AG09309 (cell line): ENCODE results near the gene CACNG6.

Experiments
- DNase-seq: peaks from one replicate; pipeline ENCODE4 v3.0.0-alpha.2; 2010; ENCODE audit warnings: low read depth
- H3K4me3 ChIP-seq: 2 replicates; pipeline ENCODE4 v1.5.1; 2011; ENCODE audit warnings: mild to moderate bottlenecking, low read depth, low read length, moderate library complexity; ENCODE audit not compliant: control insufficient read depth
- CTCF ChIP-seq: IDR thresholded peaks from 2 replicates; pipeline ENCODE4 v1.5.1; 2011; ENCODE audit warnings: mild to moderate bottlenecking, low read depth, low read length, inconsistent platforms; ENCODE audit not compliant: insufficient read depth, control insufficient read depth; ENCODE audit errors: missing control alignments

CACNG6 gene

GRCh38 chr19:54011507-54012211 is 20.2 kb downstream of the CACNG6 start:
- TF ChIP-seq CTCF: no peak
- H3K4me3 ChIP-seq: no peak overlapping the region
- no peak for DNase-seq

- DNase-seq: no peak
- TF ChIP-seq CTCF: no peak
- H3K4me3 ChIP-seq: no peak overlapping the region
These were observed 22.4 kb downstream of the CACNG6 start for GRCh38 chr19:54013866-54014265.

GRCh38 chr19:54014920-54015560 is 23.6 kb downstream of the CACNG6 start:
- no peak overlapping the region for H3K4me3 ChIP-seq
- DNase-seq: no peak
- no peak for TF ChIP-seq CTCF

- no peak for TF ChIP-seq CTCF
- DNase-seq: no peak
- H3K4me3 ChIP-seq: no peak overlapping the region
These were observed 25.8 kb downstream of the CACNG6 start for GRCh38 chr19:54017261-54017660.

GRCh38 chr19:54021363-54021762 is 29.9 kb downstream of the CACNG6 start:
- no peak for DNase-seq
- no peak overlapping the region for H3K4me3 ChIP-seq
- no peak for TF ChIP-seq CTCF

GRCh38 chr19:54021932-54022331 is 30.5 kb downstream of the CACNG6 start:
- no peak for TF ChIP-seq CTCF
- no peak for DNase-seq

More at GRCh38 chr19:54021932-54022331, 30.5 kb downstream of the CACNG6 start:
- H3K4me3 ChIP-seq: no peak overlapping the region
